GM23338 (cell line): ENCODE measurements around the gene TTC27.

ENCODE experiments used
- EZH2 ChIP-seq: fragments of 200-600 bp; sonication (generic); IDR thresholded peaks from one replicate; pipeline ENCODE4 v1.8.0; 2017; ENCODE audit warnings: antibody characterized with exemption, mild to moderate bottlenecking, low read depth; ENCODE audit not compliant: unreplicated experiment
- EZH2phosphoT487 ChIP-seq: fragments of 200-600 bp; sonication (generic); IDR thresholded peaks from one replicate; pipeline ENCODE4 v1.8.1; 2018; ENCODE audit warnings: antibody characterized with exemption; ENCODE audit not compliant: unreplicated experiment
- NANOG ChIP-seq: IDR thresholded peaks from 2 replicates; pipeline ENCODE4 v1.6.1; 2016; ENCODE audit warnings: antibody characterized with exemption, borderline replicate concordance
- POLR2AphosphoS5 ChIP-seq: IDR thresholded peaks from 2 replicates; pipeline ENCODE4 v1.6.1; 2016; ENCODE audit warnings: antibody characterized with exemption, low read depth
- TF ChIP-seq, protein P1 (sequence below), 2 experiments: fragments of 200-600 bp in 1 of 2; sonication (generic) in 1 of 2; conservative IDR thresholded peaks; 2 replicates each; pipeline versions ENCODE4 v1.5.1 to v1.6.1; 2016 to 2017; ENCODE audit warnings: antibody characterized with exemption in 2 of 2, low read depth in 2 of 2, mild to moderate bottlenecking in 2 of 2, moderate library complexity in 1 of 2
- TF ChIP-seq, protein P2 (sequence below): IDR thresholded peaks from one replicate; pipeline ENCODE4 v1.6.1; 2018; ENCODE audit warnings: antibody characterized with exemption; ENCODE audit not compliant: unreplicated experiment
- TF ChIP-seq, protein P3 (sequence below): IDR thresholded peaks from 2 replicates; pipeline ENCODE4 v1.6.1; 2016; ENCODE audit warnings: antibody characterized with exemption

GRCh38 chr2:32755666-32756065 lies 127.8 kb downstream of the TTC27 start:
- TF ChIP-seq, protein P1, sequence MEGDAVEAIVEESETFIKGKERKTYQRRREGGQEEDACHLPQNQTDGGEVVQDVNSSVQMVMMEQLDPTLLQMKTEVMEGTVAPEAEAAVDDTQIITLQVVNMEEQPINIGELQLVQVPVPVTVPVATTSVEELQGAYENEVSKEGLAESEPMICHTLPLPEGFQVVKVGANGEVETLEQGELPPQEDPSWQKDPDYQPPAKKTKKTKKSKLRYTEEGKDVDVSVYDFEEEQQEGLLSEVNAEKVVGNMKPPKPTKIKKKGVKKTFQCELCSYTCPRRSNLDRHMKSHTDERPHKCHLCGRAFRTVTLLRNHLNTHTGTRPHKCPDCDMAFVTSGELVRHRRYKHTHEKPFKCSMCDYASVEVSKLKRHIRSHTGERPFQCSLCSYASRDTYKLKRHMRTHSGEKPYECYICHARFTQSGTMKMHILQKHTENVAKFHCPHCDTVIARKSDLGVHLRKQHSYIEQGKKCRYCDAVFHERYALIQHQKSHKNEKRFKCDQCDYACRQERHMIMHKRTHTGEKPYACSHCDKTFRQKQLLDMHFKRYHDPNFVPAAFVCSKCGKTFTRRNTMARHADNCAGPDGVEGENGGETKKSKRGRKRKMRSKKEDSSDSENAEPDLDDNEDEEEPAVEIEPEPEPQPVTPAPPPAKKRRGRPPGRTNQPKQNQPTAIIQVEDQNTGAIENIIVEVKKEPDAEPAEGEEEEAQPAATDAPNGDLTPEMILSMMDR (conservative IDR thresholded peaks at IDR 0.05; ENCODE audit: low read depth in 2 of 2) = no peak
- no peak for TF ChIP-seq EZH2phosphoT487
- TF ChIP-seq, protein P2, sequence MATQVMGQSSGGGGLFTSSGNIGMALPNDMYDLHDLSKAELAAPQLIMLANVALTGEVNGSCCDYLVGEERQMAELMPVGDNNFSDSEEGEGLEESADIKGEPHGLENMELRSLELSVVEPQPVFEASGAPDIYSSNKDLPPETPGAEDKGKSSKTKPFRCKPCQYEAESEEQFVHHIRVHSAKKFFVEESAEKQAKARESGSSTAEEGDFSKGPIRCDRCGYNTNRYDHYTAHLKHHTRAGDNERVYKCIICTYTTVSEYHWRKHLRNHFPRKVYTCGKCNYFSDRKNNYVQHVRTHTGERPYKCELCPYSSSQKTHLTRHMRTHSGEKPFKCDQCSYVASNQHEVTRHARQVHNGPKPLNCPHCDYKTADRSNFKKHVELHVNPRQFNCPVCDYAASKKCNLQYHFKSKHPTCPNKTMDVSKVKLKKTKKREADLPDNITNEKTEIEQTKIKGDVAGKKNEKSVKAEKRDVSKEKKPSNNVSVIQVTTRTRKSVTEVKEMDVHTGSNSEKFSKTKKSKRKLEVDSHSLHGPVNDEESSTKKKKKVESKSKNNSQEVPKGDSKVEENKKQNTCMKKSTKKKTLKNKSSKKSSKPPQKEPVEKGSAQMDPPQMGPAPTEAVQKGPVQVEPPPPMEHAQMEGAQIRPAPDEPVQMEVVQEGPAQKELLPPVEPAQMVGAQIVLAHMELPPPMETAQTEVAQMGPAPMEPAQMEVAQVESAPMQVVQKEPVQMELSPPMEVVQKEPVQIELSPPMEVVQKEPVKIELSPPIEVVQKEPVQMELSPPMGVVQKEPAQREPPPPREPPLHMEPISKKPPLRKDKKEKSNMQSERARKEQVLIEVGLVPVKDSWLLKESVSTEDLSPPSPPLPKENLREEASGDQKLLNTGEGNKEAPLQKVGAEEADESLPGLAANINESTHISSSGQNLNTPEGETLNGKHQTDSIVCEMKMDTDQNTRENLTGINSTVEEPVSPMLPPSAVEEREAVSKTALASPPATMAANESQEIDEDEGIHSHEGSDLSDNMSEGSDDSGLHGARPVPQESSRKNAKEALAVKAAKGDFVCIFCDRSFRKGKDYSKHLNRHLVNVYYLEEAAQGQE = no peak
- no peak for TF ChIP-seq POLR2AphosphoS5
- no peak for TF ChIP-seq EZH2
- no peak for TF ChIP-seq NANOG
- TF ChIP-seq, protein P3, sequence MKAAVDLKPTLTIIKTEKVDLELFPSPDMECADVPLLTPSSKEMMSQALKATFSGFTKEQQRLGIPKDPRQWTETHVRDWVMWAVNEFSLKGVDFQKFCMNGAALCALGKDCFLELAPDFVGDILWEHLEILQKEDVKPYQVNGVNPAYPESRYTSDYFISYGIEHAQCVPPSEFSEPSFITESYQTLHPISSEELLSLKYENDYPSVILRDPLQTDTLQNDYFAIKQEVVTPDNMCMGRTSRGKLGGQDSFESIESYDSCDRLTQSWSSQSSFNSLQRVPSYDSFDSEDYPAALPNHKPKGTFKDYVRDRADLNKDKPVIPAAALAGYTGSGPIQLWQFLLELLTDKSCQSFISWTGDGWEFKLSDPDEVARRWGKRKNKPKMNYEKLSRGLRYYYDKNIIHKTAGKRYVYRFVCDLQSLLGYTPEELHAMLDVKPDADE = no peak
